ENCODE results near the gene UNC5B. TPM values are rescaled to one million over a fixed set of nuclear protein-coding genes. Genes with fewer than 3 reads are reported as not detected.
A peak's percentile ranks its signal among the peaks of the same experiment; 100 is the strongest.
"Not testable (repeated sequence)": the region's sequence is repeated elsewhere in the genome, so short reads cannot be mapped to it uniquely, and the experiment has no call there.

The UNC5B gene
- total RNA-seq, 1 donor: 0.27 TPM

GRCh38 chr10:71294091-71294561 is 81.8 kb downstream of the UNC5B start:
- DNase-seq (ENCODE audit: low read depth in 2 of 3, low spot score in 2 of 3): no peak

DNA sequence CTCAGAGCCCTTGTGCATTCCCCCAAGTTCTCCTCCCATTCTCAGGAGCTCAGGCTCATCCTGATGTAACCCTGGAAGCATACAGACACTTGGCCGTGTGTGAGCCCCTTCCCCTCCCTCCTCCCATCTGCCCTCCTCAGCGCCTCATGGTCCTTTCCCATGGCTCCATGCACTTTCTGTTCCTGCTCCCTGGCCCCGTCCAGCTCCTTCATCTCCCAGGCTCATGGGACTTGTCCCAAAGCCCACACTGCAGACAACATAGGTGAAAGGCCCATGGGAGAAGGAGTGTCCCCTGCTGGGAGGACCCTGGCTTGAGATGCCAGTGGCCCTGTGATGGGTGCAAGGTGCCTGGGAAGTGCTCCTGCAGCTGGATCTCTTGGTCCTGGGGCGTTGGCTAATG is 82.5 kb downstream of the UNC5B start:
- DNase-seq (ENCODE audit: low read depth in 2 of 3, low spot score in 2 of 3): no peak

DNA sequence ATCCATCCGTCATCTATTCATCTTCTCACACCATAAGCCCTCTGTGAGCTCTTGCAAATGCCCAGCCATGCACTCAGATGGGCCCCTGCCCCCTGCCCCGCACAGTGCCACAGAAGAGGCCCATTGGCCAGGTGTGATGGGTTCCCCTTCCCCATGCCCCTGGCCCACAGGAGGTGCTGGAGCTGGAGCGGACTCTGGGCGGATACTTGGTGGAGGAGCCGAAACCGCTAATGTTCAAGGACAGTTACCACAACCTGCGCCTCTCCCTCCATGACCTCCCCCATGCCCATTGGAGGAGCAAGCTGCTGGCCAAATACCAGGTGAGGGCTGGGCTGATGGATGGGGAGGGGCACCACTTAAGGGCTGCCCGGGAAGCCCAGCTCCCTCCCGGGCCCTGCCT is 83.3 kb downstream of the UNC5B start:
- no peak for DNase-seq (ENCODE audit: low read depth in 2 of 3, low spot score in 2 of 3)

- DNase-seq (ENCODE audit: low read depth in 2 of 3, low spot score in 2 of 3): no peak
Measured at GRCh38 chr10:71296086-71296485, 83.7 kb downstream of the UNC5B start.

GRCh38 chr10:71296811-71297210 is 84.4 kb downstream of the UNC5B start:
- not testable (repeated sequence) for DNase-seq (ENCODE audit: low read depth in 2 of 3, low spot score in 2 of 3)

GRCh38 chr10:71297343-71297742 is 85.0 kb downstream of the UNC5B start:
- no peak for DNase-seq (ENCODE audit: low read depth in 2 of 3, low spot score in 2 of 3)

GRCh38 chr10:71299071-71299785 is 86.9 kb downstream of the UNC5B start:
- DNase-seq (ENCODE audit: low read depth in 2 of 3, low spot score in 2 of 3): peak in 2 of 3 donors; percentile 44 to 78

GRCh38 chr10:71300555-71301370 is 88.4 kb downstream of the UNC5B start:
- DNase-seq (ENCODE audit: low read depth in 2 of 3, low spot score in 2 of 3): no peak

DNA sequence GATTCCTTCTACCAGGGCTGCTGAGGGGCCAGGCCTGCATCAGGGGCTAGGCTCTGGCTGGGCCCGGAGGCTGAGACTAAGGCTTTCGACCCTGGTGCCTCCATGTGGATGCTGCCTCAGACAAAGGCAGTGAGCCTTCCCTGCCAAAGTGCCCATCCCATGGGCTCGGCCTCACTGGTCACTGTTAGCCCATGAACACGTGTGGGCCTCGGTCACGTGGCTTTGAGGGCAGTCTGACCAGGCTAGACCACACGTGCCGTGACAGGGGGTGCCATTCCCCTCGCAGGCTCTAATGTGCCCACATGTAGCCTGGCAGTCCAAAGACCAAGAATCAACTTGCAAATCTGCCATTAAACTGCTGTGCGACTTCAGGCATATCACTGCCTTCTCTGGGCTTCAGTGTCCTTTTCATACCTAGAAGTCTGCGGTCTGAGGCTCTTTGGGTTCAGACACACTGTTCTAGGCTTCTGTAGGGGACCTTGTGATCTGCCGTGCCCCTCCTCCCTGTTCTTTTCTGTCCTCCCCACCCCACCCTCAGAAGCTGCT is 89.1 kb downstream of the UNC5B start:
- DNase-seq (ENCODE audit: low read depth in 2 of 3, low spot score in 2 of 3): no peak

GRCh38 chr10:71302451-71302850 is 90.1 kb downstream of the UNC5B start:
- no peak for DNase-seq (ENCODE audit: low read depth in 2 of 3, low spot score in 2 of 3)

DNA sequence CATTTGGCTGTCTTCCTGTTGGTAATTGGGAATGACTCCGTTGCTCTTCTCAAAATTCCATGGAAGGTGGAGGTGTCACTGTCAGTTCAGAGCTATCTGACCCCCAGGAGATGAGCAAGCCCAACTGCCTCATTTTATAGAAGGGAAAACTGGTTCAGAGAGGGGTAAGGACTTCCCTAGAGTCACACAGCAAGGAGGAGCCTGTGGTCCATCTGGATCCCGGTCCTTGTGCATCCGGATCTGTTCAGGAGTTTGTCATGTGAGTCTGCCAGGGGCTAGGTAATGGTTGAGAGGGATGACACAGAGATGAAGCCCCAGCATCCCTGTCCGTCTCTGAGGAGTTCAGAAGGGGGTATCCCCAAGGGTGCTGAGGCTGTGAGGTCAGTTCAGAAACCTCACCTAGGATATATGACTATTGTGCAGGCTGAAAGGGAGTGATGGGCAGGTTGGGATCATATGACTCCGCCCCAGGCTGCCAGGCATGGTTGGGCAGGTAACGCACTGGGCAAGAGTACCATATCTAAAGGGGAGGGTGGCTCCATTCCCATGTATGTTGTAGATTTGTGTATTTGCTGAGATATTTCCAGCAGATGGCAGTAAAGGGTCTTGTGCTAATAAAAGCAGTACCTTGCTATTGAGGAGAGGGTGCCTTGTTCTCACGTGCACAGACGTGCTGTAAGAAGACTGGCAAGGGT is 90.7 kb downstream of the UNC5B start:
- peak in 2 of 3 donors; percentile 60 to 80 for DNase-seq (ENCODE audit: low read depth in 2 of 3, low spot score in 2 of 3)

- DNase-seq (ENCODE audit: low read depth in 2 of 3, low spot score in 2 of 3): no peak
Measured at GRCh38 chr10:71303569-71303907, 91.2 kb downstream of the UNC5B start.

- DNase-seq (ENCODE audit: low read depth in 2 of 3, low spot score in 2 of 3): no peak
Measured at GRCh38 chr10:71304914-71305313, 92.5 kb downstream of the UNC5B start.

- no peak for DNase-seq (ENCODE audit: low read depth in 2 of 3, low spot score in 2 of 3)
Measured at GRCh38 chr10:71306979-71307378, 94.6 kb downstream of the UNC5B start.

- no peak for DNase-seq (ENCODE audit: low read depth in 2 of 3, low spot score in 2 of 3)
Measured at GRCh38 chr10:71307469-71308085, 95.2 kb downstream of the UNC5B start.

DNA sequence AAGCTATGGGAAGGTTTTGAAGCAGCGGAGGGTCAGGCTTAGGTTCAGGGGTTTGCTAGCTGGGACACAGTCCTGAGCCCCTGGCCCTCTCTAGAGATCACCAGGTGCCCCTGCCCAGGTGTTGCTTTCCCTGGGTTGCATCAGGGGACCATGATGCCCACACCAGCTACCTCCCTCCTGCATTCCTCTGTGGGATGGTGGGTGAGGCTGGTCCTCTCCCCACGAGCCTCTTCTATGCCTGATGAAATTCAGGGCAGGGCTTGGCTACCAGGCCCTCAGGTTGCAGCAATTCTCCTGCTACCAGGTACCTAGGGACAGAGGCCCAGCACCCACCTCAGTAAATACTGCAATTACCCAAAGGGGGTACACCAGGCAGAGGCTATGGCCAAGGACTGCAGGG is 95.9 kb downstream of the UNC5B start:
- DNase-seq (ENCODE audit: low read depth in 2 of 3, low spot score in 2 of 3): no peak

DNA sequence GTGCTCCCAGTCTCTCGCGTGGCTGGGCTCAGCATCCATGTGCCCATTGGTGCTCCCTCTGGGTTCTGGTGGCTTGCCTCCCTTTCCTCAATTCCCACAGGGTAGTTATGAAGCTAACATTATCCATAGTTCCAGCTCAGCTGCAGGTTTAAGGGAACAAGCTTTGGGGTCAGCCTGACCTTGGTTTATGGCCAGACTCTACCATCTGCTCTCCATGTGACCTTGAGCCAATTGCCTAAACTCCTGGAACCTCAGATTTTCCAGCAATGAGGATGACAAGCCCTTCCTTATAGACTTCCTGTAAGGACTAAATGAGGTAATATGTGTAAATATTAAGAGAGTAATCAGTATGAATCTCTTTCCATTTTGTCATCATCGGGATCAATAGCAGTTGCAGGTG is 96.6 kb downstream of the UNC5B start:
- DNase-seq (ENCODE audit: low read depth in 2 of 3, low spot score in 2 of 3): no peak

GRCh38 chr10:71309919-71310318 is 97.5 kb downstream of the UNC5B start:
- no peak for DNase-seq (ENCODE audit: low read depth in 2 of 3, low spot score in 2 of 3)

GRCh38 chr10:71312220-71312619 is 99.8 kb downstream of the UNC5B start:
- DNase-seq (ENCODE audit: low read depth in 2 of 3, low spot score in 2 of 3): no peak

GRCh38 chr10:71312811-71313789 is 100.7 kb downstream of the UNC5B start:
- no peak for DNase-seq (ENCODE audit: low read depth in 2 of 3, low spot score in 2 of 3)
